Upper lobe of right lung (tissue), 1 donor: ENCODE results near the gene KLF13. TPM values are rescaled to one million over a fixed set of nuclear protein-coding genes. Genes with fewer than 3 reads are reported as not detected.
A peak's percentile ranks its signal among the peaks of the same experiment; 100 is the strongest.

Experiments used
- ATAC-seq: fragments of 200-7000 bp; cut with Tn5 transposase; one replicate; pipeline ENCODE4 v1.9.1; 2020; ENCODE audit warnings: mild to moderate bottlenecking, moderate library complexity
- DNase-seq: peaks from one replicate; pipeline ENCODE4 v3.0.0-alpha.2; 2020
- H3K27ac ChIP-seq: fragments of 200-600 bp; one replicate; pipeline ENCODE4 v1.8.0; 2022
- H3K27me3 ChIP-seq: fragments of 200-600 bp; one replicate; pipeline ENCODE4 v1.8.0; 2022; ENCODE audit warnings: mild to moderate bottlenecking
- H3K36me3 ChIP-seq: fragments of 200-600 bp; one replicate; pipeline ENCODE4 v1.8.0; 2022
- H3K4me1 ChIP-seq: fragments of 200-600 bp; one replicate; pipeline ENCODE4 v1.8.0; 2022
- H3K4me3 ChIP-seq: fragments of 200-600 bp; one replicate; pipeline ENCODE4 v1.8.0; 2022; ENCODE audit warnings: mild to moderate bottlenecking
- H3K9me3 ChIP-seq: fragments of 200-600 bp; one replicate; pipeline ENCODE4 v1.8.0; 2022
- CTCF ChIP-seq: fragments of 200-600 bp; IDR thresholded peaks from one replicate; pipeline ENCODE4 v1.8.0; 2022; ENCODE audit warnings: antibody characterized with exemption
- intact Hi-C: fragments of 100-400 bp; cut with DNase I; formaldehyde crosslinking; loops from one replicate; pipeline ENCODE4 v1.11.0; 2022
- total RNA-seq: library from RNA; stranded (reverse); fragmentation: NEBNext Ultra II Directional; extraction: Animal tissue kit (Norgen Biotek cat#: 25700); gene quantifications from one replicate; pipeline ENCODE4 v1.2.1, GENCODE V29; 2021
- donor health status: DM: no; HTN: yes; CAD: no; lungs with severe emphysema.

Gene KLF13
- total RNA-seq, 1 donor from 2014 or later, result 176 TPM

- no peak overlapping the region for H3K27ac ChIP-seq
- intact Hi-C loops, result no loop called here
- H3K4me3 ChIP-seq, result no peak overlapping the region
Observed at GRCh38 chr15:31401282-31401681, 74.6 kb downstream of the KLF13 start.

GRCh38 chr15:31402003-31402402, 75.4 kb downstream of the KLF13 start:
- H3K36me3 ChIP-seq, result no peaks in the 10 kb centered on the region
- H3K27ac ChIP-seq, result peak overlapping the region; percentile 42
- TF ChIP-seq CTCF, result no peak
- DNase-seq (no peak), ATAC-seq (no peak)
- peaks cover 18% of the 10 kb centered on the region for H3K4me1 ChIP-seq
- H3K27me3 ChIP-seq, result no peaks in the 10 kb centered on the region
- no peaks in the 10 kb centered on the region for H3K9me3 ChIP-seq
- intact Hi-C loops, result no loop called here
- no peak overlapping the region for H3K4me3 ChIP-seq

More at GRCh38 chr15:31401282-31401681, 74.6 kb downstream of the KLF13 start:
- ATAC-seq, result no peak
- H3K9me3 ChIP-seq, result no peaks in the 10 kb centered on the region
- peaks cover 18% of the 10 kb centered on the region for H3K4me1 ChIP-seq
- no peak for DNase-seq
- H3K36me3 ChIP-seq, result no peaks in the 10 kb centered on the region
- TF ChIP-seq CTCF, result no peak
- H3K27me3 ChIP-seq, result no peaks in the 10 kb centered on the region

- Histone ChIP-seq H3K9me3 (no peaks in the 10 kb centered on the region), H3K27me3 (no peaks in the 10 kb centered on the region), H3K27ac (peak overlapping the region; percentile 42), H3K36me3 (no peaks in the 10 kb centered on the region), H3K4me1 (peaks cover 13% of the 10 kb centered on the region), H3K4me3 (no peak overlapping the region)
- ATAC-seq (peak; percentile 19), DNase-seq (no peak)
- intact Hi-C loops, result no loop called here
- TF ChIP-seq CTCF, result no peak
Observed at GRCh38 chr15:31402511-31403056, 75.9 kb downstream of the KLF13 start.

- Histone ChIP-seq H3K4me1 (peaks cover 8% of the 10 kb centered on the region), H3K27me3 (no peaks in the 10 kb centered on the region), H3K4me3 (no peak overlapping the region), H3K36me3 (no peaks in the 10 kb centered on the region), H3K9me3 (no peaks in the 10 kb centered on the region), H3K27ac (peak overlapping the region; percentile 42)
- intact Hi-C loops, result no loop called here
- no peak for DNase-seq
- TF ChIP-seq CTCF, result no peak
- no peak for ATAC-seq
Observed at GRCh38 chr15:31403096-31403495, 76.5 kb downstream of the KLF13 start.

- Histone ChIP-seq H3K4me1 (peaks cover 3% of the 10 kb centered on the region), H3K27me3 (no peaks in the 10 kb centered on the region), H3K36me3 (no peaks in the 10 kb centered on the region), H3K4me3 (no peak overlapping the region), H3K27ac (no peak overlapping the region), H3K9me3 (no peaks in the 10 kb centered on the region)
- TF ChIP-seq CTCF, result no peak
- ATAC-seq, result no peak
- intact Hi-C loops, result no loop called here
- no peak for DNase-seq
Observed at GRCh38 chr15:31403606-31404005, 77.0 kb downstream of the KLF13 start.

- DNase-seq (no peak), ATAC-seq (no peak)
- intact Hi-C loops, result no loop called here
Observed at GRCh38 chr15:31404345-31404744, 77.7 kb downstream of the KLF13 start.

More at GRCh38 chr15:31404345-31404744, 77.7 kb downstream of the KLF13 start:
- Histone ChIP-seq H3K36me3 (no peaks in the 10 kb centered on the region), H3K4me1 (no peaks in the 10 kb centered on the region), H3K4me3 (no peak overlapping the region), H3K27ac (no peak overlapping the region), H3K9me3 (peaks cover under 1% of the 10 kb centered on the region), H3K27me3 (no peaks in the 10 kb centered on the region)
- no peak for TF ChIP-seq CTCF
